ENCODE measurements around the gene NUP188. TPM values are rescaled to one million over a fixed set of nuclear protein-coding genes. Genes with fewer than 3 reads are reported as not detected.

NUP188 gene
- total and polyA plus RNA-seq, 4 donors, result 30.3 to 43.6 (median 32.5) TPM

DNA sequence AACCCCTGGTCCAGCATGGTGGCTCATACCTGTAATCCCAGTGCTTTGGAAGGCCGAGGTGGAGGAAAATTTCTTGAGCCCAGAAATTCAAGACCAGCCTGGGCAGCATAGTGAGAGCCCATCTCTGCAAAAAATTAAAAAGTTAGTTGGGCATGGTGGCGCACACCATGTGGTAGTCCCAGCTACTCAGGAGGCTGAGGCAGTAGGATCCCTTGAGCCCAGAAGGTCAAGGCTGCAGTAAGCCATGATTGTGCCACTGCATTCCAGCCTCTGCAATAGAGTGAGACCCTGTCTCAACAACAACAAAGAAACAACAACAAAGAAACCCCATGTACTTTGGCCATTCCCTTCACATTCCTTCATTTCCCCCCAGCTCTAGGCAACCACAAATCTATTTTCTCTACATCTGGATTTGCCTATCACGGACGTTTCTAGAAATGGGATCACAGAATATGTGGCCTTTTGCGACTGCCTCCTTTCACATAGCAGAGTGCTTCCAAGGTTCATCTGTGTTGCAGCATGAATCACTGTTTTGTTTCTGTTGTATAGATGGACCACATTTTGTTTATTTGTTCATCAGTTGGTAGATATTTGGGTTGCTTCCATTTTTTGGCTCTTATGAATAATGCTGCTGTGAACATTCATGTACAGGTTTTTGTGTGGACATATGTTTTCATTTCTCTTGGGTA, 106.8 kb downstream of the NUP188 start:
- no peak overlapping the region for H3K4me3 ChIP-seq (ENCODE audit: low read depth, low read length)
- H3K9me3 ChIP-seq (ENCODE audit: control insufficient read depth, insufficient read depth, low read length), result no peaks in the 10 kb centered on the region
- H3K4me1 ChIP-seq (ENCODE audit: control insufficient read depth, insufficient read depth, low read length), result no peaks in the 10 kb centered on the region
- peaks cover 56% of the 10 kb centered on the region for H3K36me3 ChIP-seq (ENCODE audit: control insufficient read depth, insufficient read depth, low read length)
- whole genome bisulfite sequencing (ENCODE audit: insufficient coverage), result 76% methylated on average over 5 of the region's 5 CpGs
- H3K27ac ChIP-seq (ENCODE audit: low read depth, low read length), result no peak overlapping the region
- DNase-seq (ENCODE audit: low read depth in 4 of 6, low spot score in 6 of 6), result no peak
- H3K27me3 ChIP-seq (ENCODE audit: control insufficient read depth, insufficient read depth, low read length), result no peaks in the 10 kb centered on the region

Other genes with a start within 250 kb of the NUP188 start
- gene PKN3, start 245.2 kb upstream of the NUP188 start, total RNA-seq, result 1 to 10 TPM; 1.1 to 5.5 TPM
- gene PKN3, start 245.2 kb upstream of the NUP188 start, polyA plus RNA-seq (ENCODE audit: insufficient read length in 2 of 2), result 1 to 10 TPM; 5.5 to 5.9 TPM
- 10 to 100 TPM in 1 of 2 donors, 1 to 10 TPM in 1; 3.5 to 12.6 TPM for gene ZDHHC12, start 223.6 kb upstream of the NUP188 start, total RNA-seq
- 10 to 100 TPM; 11.2 to 15.0 TPM for gene ZDHHC12, start 223.6 kb upstream of the NUP188 start, polyA plus RNA-seq (ENCODE audit: insufficient read length in 2 of 2)
- gene ZER1, start 175.8 kb upstream of the NUP188 start, total RNA-seq, result 10 to 100 TPM; 23.1 to 34.1 TPM
- gene ZER1, start 175.8 kb upstream of the NUP188 start, polyA plus RNA-seq (ENCODE audit: insufficient read length in 2 of 2), result 10 to 100 TPM; 51.5 to 55.3 TPM
- gene TBC1D13, start 160.4 kb upstream of the NUP188 start, total RNA-seq, result 10 to 100 TPM; 11.4 to 13.9 TPM
- gene TBC1D13, start 160.4 kb upstream of the NUP188 start, polyA plus RNA-seq (ENCODE audit: insufficient read length in 2 of 2), result 10 to 100 TPM; 31.4 to 36.0 TPM
- gene ENDOG, start 129.2 kb upstream of the NUP188 start, total RNA-seq, result 10 to 100 TPM; 14.2 to 28.2 TPM
- gene ENDOG, start 129.2 kb upstream of the NUP188 start, polyA plus RNA-seq (ENCODE audit: insufficient read length in 2 of 2), result 10 to 100 TPM; 35.5 to 36.9 TPM
- 10 to 100 TPM; 12.2 to 27.7 TPM for gene SPOUT1, start 117.9 kb upstream of the NUP188 start, total RNA-seq
- 10 to 100 TPM; 51.1 to 57.7 TPM for gene SPOUT1, start 117.9 kb upstream of the NUP188 start, polyA plus RNA-seq (ENCODE audit: insufficient read length in 2 of 2)
- 10 to 100 TPM in 1 of 2 donors, 1 to 10 TPM in 1; 8.9 to 12.1 TPM for gene KYAT1, start 65.7 kb upstream of the NUP188 start, total RNA-seq
- gene KYAT1, start 65.7 kb upstream of the NUP188 start, polyA plus RNA-seq (ENCODE audit: insufficient read length in 2 of 2), result 10 to 100 TPM; 14.5 to 20.5 TPM
- gene LRRC8A, start 65.6 kb upstream of the NUP188 start, total RNA-seq, result 10 to 100 TPM; 28.5 to 31.8 TPM
- 10 to 100 TPM; 53.9 to 57.4 TPM for gene LRRC8A, start 65.6 kb upstream of the NUP188 start, polyA plus RNA-seq (ENCODE audit: insufficient read length in 2 of 2)
- gene PHYHD1, start 26.7 kb upstream of the NUP188 start, total RNA-seq, result 10 to 100 TPM in 1 of 2 donors, 1 to 10 TPM in 1; 7.8 to 29.9 TPM
- 10 to 100 TPM; 23.2 to 27.4 TPM for gene PHYHD1, start 26.7 kb upstream of the NUP188 start, polyA plus RNA-seq (ENCODE audit: insufficient read length in 2 of 2)
- 10 to 100 TPM; 17.8 to 22.8 TPM for gene DOLK, start 96 bp upstream of the NUP188 start, total RNA-seq
- gene DOLK, start 96 bp upstream of the NUP188 start, polyA plus RNA-seq (ENCODE audit: insufficient read length in 2 of 2), result 10 to 100 TPM; 20.1 to 22.0 TPM
- 100 to 1,000 TPM in 1 of 2 donors, 10 to 100 TPM in 1; 62.8 to 138 TPM for gene SH3GLB2, start 80.6 kb downstream of the NUP188 start, total RNA-seq
- 100 to 1,000 TPM; 130 to 160 TPM for gene SH3GLB2, start 80.6 kb downstream of the NUP188 start, polyA plus RNA-seq (ENCODE audit: insufficient read length in 2 of 2)
- 10 to 100 TPM; 21.2 to 29.4 TPM for gene MIGA2, start 88.9 kb downstream of the NUP188 start, total RNA-seq
- 10 to 100 TPM; 24.4 to 35.6 TPM for gene MIGA2, start 88.9 kb downstream of the NUP188 start, polyA plus RNA-seq (ENCODE audit: insufficient read length in 2 of 2)
- gene DOLPP1, start 133.4 kb downstream of the NUP188 start, total RNA-seq, result 10 to 100 TPM; 14.9 to 15.8 TPM
- 10 to 100 TPM; 25.2 to 31.4 TPM for gene DOLPP1, start 133.4 kb downstream of the NUP188 start, polyA plus RNA-seq (ENCODE audit: insufficient read length in 2 of 2)
- 10 to 100 TPM; 27.1 to 30.7 TPM for gene CRAT, start 163.1 kb downstream of the NUP188 start, total RNA-seq
- gene CRAT, start 163.1 kb downstream of the NUP188 start, polyA plus RNA-seq (ENCODE audit: insufficient read length in 2 of 2), result 10 to 100 TPM; 65.9 to 68.7 TPM
- gene PTPA, start 163.7 kb downstream of the NUP188 start, total RNA-seq, result 100 to 1,000 TPM in 1 of 2 donors, 10 to 100 TPM in 1; 62.3 to 117 TPM
- gene PTPA, start 163.7 kb downstream of the NUP188 start, polyA plus RNA-seq (ENCODE audit: insufficient read length in 2 of 2), result 100 to 1,000 TPM in 1 of 2 donors, 10 to 100 TPM in 1; 98.6 to 116 TPM
- gene IER5L, start 230.6 kb downstream of the NUP188 start, total RNA-seq, result 10 to 100 TPM; 10.4 to 17.5 TPM
- gene IER5L, start 230.6 kb downstream of the NUP188 start, polyA plus RNA-seq (ENCODE audit: insufficient read length in 2 of 2), result 1 to 10 TPM; 5.9 to 7.6 TPM